Tibial nerve (tissue), 4 donors: ENCODE results near the gene EYS. TPM values are rescaled to one million over a fixed set of nuclear protein-coding genes. Genes with fewer than 3 reads are reported as not detected.

Experiments
- DNase-seq, 2 donors: peaks; one replicate each; pipeline ENCODE4 v3.0.0-alpha.2; 2019; ENCODE audit warnings: low spot score in 2 of 2
- H3K27ac ChIP-seq, 4 donors: fragments of 200-600 bp; sonication (generic) in 3 of 4; one replicate each; pipeline ENCODE4 v1.5.1; 2017 to 2019; ENCODE audit warnings: mild to moderate bottlenecking in 1 of 4
- H3K27me3 ChIP-seq, 2 donors: fragments of 200-600 bp; sonication (generic) in 1 of 2; one replicate each; pipeline versions ENCODE4 v1.5.1 to v1.6.0; 2017 to 2019
- H3K36me3 ChIP-seq, 3 donors: fragments of 200-600 bp; sonication (generic); one replicate each; pipeline ENCODE4 v1.5.1; 2018 to 2019
- H3K4me1 ChIP-seq, 4 donors: fragments of 200-600 bp; sonication (generic) in 3 of 4; one replicate each; pipeline ENCODE4 v1.5.1; 2017 to 2019
- H3K4me3 ChIP-seq, 4 donors: fragments of 200-600 bp; sonication (generic) in 3 of 4; one replicate each; pipeline ENCODE4 v1.5.1; 2017 to 2019; ENCODE audit warnings: mild to moderate bottlenecking in 1 of 4, moderate library complexity in 1 of 4
- H3K9me3 ChIP-seq, 4 donors: fragments of 200-600 bp; sonication (generic) in 3 of 4; one replicate each; pipeline ENCODE4 v1.5.1; 2017 to 2019
- EP300 ChIP-seq, 2 donors: sonication (generic); formaldehyde crosslinking; IDR thresholded peaks; one replicate each; pipeline ENCODE4 v1.6.1; 2017; ENCODE audit warnings: antibody characterized with exemption in 2 of 2, mild to moderate bottlenecking in 1 of 2
- POLR2A ChIP-seq, 2 donors: fragments of 450-650 bp; IDR thresholded peaks; one replicate each; pipeline ENCODE4 v1.6.1; 2017; ENCODE audit warnings: antibody characterized with exemption in 2 of 2, mild to moderate bottlenecking in 2 of 2, moderate library complexity in 2 of 2
- WGBS, 2 donors: methylation state at CpG; one replicate each; pipeline ENCODE4 v1.1.5; 2018; 5-methylcytosine and 5-hydroxymethylcytosine counted together
- total RNA-seq, 4 donors: library from RNA; depleted of rRNA; stranded (reverse); fragments of >200 nt; gene quantifications; one replicate each; pipeline ENCODE4 v1.1.0, GENCODE V29; 2016
- TF ChIP-seq, protein P1 (sequence below), 5 experiments: fragments of 200-600 bp in 3 of 5; fragments of 450-650 bp in 2 of 5; sonication (generic) in 3 of 5; IDR thresholded peaks; one replicate each; pipeline ENCODE4 v1.5.1; 2016 to 2019; ENCODE audit warnings: antibody characterized with exemption in 5 of 5, mild to moderate bottlenecking in 3 of 5, moderate library complexity in 2 of 5

The EYS gene
- total RNA-seq, 4 donors from 2014 or later: under 0.01 to 4.5 (median 0.39) TPM; not detected in 1

- no peak for DNase-seq
- no peak overlapping the region for H3K4me3 ChIP-seq
- H3K9me3 ChIP-seq: no peaks in the 10 kb centered on the region
- no peaks in the 10 kb centered on the region for H3K27me3 ChIP-seq
- H3K4me1 ChIP-seq: peaks cover 0 to 3% (median 0%) of the 10 kb centered on the region in 4 donors
- no peak overlapping the region for H3K27ac ChIP-seq
- WGBS, 2 donors: 83 to 84% methylated on average over 1 of the region's 1 CpG
- TF ChIP-seq POLR2A (IDR thresholded peaks at IDR 0.05) (no peak), EP300 (IDR thresholded peaks at IDR 0.05) (no peak)
- TF ChIP-seq, protein P1, sequence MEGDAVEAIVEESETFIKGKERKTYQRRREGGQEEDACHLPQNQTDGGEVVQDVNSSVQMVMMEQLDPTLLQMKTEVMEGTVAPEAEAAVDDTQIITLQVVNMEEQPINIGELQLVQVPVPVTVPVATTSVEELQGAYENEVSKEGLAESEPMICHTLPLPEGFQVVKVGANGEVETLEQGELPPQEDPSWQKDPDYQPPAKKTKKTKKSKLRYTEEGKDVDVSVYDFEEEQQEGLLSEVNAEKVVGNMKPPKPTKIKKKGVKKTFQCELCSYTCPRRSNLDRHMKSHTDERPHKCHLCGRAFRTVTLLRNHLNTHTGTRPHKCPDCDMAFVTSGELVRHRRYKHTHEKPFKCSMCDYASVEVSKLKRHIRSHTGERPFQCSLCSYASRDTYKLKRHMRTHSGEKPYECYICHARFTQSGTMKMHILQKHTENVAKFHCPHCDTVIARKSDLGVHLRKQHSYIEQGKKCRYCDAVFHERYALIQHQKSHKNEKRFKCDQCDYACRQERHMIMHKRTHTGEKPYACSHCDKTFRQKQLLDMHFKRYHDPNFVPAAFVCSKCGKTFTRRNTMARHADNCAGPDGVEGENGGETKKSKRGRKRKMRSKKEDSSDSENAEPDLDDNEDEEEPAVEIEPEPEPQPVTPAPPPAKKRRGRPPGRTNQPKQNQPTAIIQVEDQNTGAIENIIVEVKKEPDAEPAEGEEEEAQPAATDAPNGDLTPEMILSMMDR (IDR thresholded peaks at IDR 0.05): no peak
- H3K36me3 ChIP-seq: no peaks in the 10 kb centered on the region
Measured at GRCh38 chr6:65449926-65450325, 257.1 kb downstream of the EYS start.

GRCh38 chr6:65448866-65449265 is 258.2 kb downstream of the EYS start:
- H3K36me3 ChIP-seq: no peaks in the 10 kb centered on the region
- H3K27ac ChIP-seq: no peak overlapping the region
- no peak for DNase-seq
- peaks cover 0 to 3% (median 0%) of the 10 kb centered on the region in 4 donors for H3K4me1 ChIP-seq
- no peak overlapping the region for H3K4me3 ChIP-seq
- H3K27me3 ChIP-seq: no peaks in the 10 kb centered on the region
- TF ChIP-seq, protein P1 (IDR thresholded peaks at IDR 0.05): no peak
- no peak for TF ChIP-seq EP300 (IDR thresholded peaks at IDR 0.05)
- TF ChIP-seq POLR2A (IDR thresholded peaks at IDR 0.05): no peak
- 24 to 46% methylated on average over 1 of the region's 1 CpG for WGBS, 2 donors
- H3K9me3 ChIP-seq: no peaks in the 10 kb centered on the region

DNA sequence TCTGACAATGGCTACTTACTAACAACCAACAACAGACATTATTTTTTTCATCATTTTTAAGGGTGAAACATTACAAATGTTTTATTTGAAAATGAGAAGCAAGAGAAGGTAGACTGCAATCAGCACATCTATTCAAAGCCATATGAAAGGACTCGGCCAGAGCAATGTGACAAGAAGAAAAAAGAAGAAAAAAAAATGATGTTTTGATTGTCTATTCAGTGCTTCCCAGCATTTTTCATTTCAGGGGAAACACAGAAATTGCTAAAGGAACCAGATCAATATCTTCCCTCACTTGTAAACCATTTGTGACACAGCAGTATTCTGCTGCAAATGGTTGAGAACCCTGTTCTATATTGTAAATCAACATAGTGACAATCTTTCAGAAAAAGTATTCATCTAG is 270.7 kb downstream of the EYS start:
- WGBS, 2 donors: 71 to 82% methylated on average over 1 of the region's 1 CpG
- H3K4me3 ChIP-seq: no peak overlapping the region
- H3K9me3 ChIP-seq: peaks cover 0 to 4% (median 0%) of the 10 kb centered on the region in 4 donors
- H3K4me1 ChIP-seq: no peaks in the 10 kb centered on the region
- no peaks in the 10 kb centered on the region for H3K27me3 ChIP-seq
- no peak overlapping the region for H3K27ac ChIP-seq
- TF ChIP-seq EP300 (IDR thresholded peaks at IDR 0.05) (no peak), POLR2A (IDR thresholded peaks at IDR 0.05) (no peak)
- TF ChIP-seq, protein P1 (IDR thresholded peaks at IDR 0.05): no peak
- DNase-seq: no peak
- no peaks in the 10 kb centered on the region for H3K36me3 ChIP-seq

DNA sequence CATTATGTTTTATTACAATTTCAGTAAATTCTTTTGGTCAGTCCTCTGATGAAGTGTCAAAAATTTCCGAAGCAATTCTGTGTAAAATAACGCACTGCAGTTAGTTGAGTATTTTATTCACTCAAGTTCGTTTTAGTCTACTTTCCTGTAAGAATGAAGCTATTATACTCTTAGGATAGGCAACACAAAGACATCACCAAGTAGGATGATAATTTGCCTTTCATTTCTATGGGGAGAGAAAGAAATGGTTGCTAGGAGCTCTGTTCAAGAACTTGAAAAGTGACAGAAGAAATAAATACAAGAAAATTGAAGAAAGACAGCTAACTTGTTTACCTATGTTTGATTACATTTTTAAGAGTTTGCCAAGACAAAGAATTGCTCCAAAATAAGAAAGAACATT is 290.4 kb downstream of the EYS start:
- 30 to 37% methylated on average over 3 of the region's 3 CpGs for WGBS, 2 donors
- no peak for TF ChIP-seq POLR2A (IDR thresholded peaks at IDR 0.05)

GRCh38 chr6:65410309-65410708 is 296.7 kb downstream of the EYS start:
- no peak overlapping the region for H3K4me3 ChIP-seq
- 87 to 92% methylated on average over 3 of the region's 3 CpGs for WGBS, 2 donors
- no peaks in the 10 kb centered on the region for H3K9me3 ChIP-seq
- H3K36me3 ChIP-seq: no peaks in the 10 kb centered on the region
- DNase-seq: no peak
- no peaks in the 10 kb centered on the region for H3K27me3 ChIP-seq
- no peak overlapping the region for H3K27ac ChIP-seq
- no peaks in the 10 kb centered on the region for H3K4me1 ChIP-seq
- TF ChIP-seq POLR2A (IDR thresholded peaks at IDR 0.05) (no peak), EP300 (IDR thresholded peaks at IDR 0.05) (no peak)
- TF ChIP-seq, protein P1 (IDR thresholded peaks at IDR 0.05): no peak

More for the DNA sequence above, 290.4 kb downstream of the EYS start:
- Histone ChIP-seq H3K27ac (no peak overlapping the region), H3K4me1 (no peaks in the 10 kb centered on the region), H3K4me3 (no peak overlapping the region), H3K9me3 (no peaks in the 10 kb centered on the region), H3K36me3 (no peaks in the 10 kb centered on the region), H3K27me3 (no peaks in the 10 kb centered on the region)
- no peak for DNase-seq

GRCh38 chr6:65402564-65402963 is 304.5 kb downstream of the EYS start:
- H3K27me3 ChIP-seq: no peaks in the 10 kb centered on the region
- H3K36me3 ChIP-seq: no peaks in the 10 kb centered on the region
- DNase-seq: no peak
- no peak overlapping the region for H3K4me3 ChIP-seq
- H3K27ac ChIP-seq: no peak overlapping the region
- no peak for TF ChIP-seq EP300 (IDR thresholded peaks at IDR 0.05)
- TF ChIP-seq POLR2A (IDR thresholded peaks at IDR 0.05): no peak
- TF ChIP-seq, protein P1 (IDR thresholded peaks at IDR 0.05): no peak
- H3K4me1 ChIP-seq: no peaks in the 10 kb centered on the region
- H3K9me3 ChIP-seq: no peaks in the 10 kb centered on the region
